Aorta (tissue), 5 donors: ENCODE results near the gene HIVEP2. TPM values are rescaled to one million over a fixed set of nuclear protein-coding genes. Genes with fewer than 3 reads are reported as not detected.

Source experiments
- ATAC-seq: fragments of 200-7000 bp; cut with Tn5 transposase; one replicate; pipeline ENCODE4 v1.9.1; 2022; ENCODE audit warnings: moderate library complexity; ENCODE audit not compliant: low FRiP score
- DNase-seq, 2 donors: peaks; one replicate each; pipeline ENCODE4 v3.0.0-alpha.2; 2020
- H3K27ac ChIP-seq, 2 donors: one replicate each; pipeline ENCODE4 v1.5.1; 2013; ENCODE audit warnings: low read length in 2 of 2, mild to moderate bottlenecking in 2 of 2, moderate library complexity in 2 of 2, control low read depth in 1 of 2, inconsistent platforms in 1 of 2, low read depth in 1 of 2
- H3K27me3 ChIP-seq, 2 donors: one replicate each; pipeline ENCODE4 v1.6.1; 2013; ENCODE audit warnings: control low read depth in 1 of 2, low read length in 1 of 2, mild to moderate bottlenecking in 1 of 2, moderate library complexity in 1 of 2; ENCODE audit not compliant: insufficient read depth in 2 of 2, control insufficient read depth in 1 of 2
- H3K36me3 ChIP-seq, 2 donors: one replicate each; pipeline ENCODE4 v1.6.1; 2013; ENCODE audit warnings: control low read depth in 1 of 2, low read length in 1 of 2, mild to moderate bottlenecking in 1 of 2; ENCODE audit not compliant: insufficient read depth in 2 of 2, control insufficient read depth in 1 of 2
- H3K4me1 ChIP-seq, 2 donors: one replicate each; pipeline ENCODE4 v1.6.1; 2013; ENCODE audit warnings: low read length in 2 of 2, control low read depth in 1 of 2, mild to moderate bottlenecking in 1 of 2, moderate library complexity in 1 of 2; ENCODE audit not compliant: insufficient read depth in 2 of 2, control insufficient read depth in 1 of 2
- H3K4me3 ChIP-seq, 2 donors: one replicate each; pipeline ENCODE4 v1.5.1; 2013; ENCODE audit warnings: low read length in 2 of 2, control low read depth in 1 of 2, mild to moderate bottlenecking in 1 of 2
- H3K9me3 ChIP-seq: one replicate; pipeline ENCODE4 v1.6.1; 2013; ENCODE audit warnings: mild to moderate bottlenecking, low read length; ENCODE audit not compliant: control insufficient read depth
- WGBS, 2 donors: extraction: QIAGEN DNeasy Blood & Tissue Kit; methylation state at CpG; one replicate each; pipeline ENCODE4 v1.1.7; 2013; 5-methylcytosine and 5-hydroxymethylcytosine counted together
- intact Hi-C, 2 donors: fragments of 100-400 bp; cut with DNase I; formaldehyde crosslinking; loops; one replicate each; pipeline versions ENCODE4 v1.14.2 to v1.15.0; 2022
- polyA plus RNA-seq, 2 donors: library from polyadenylated mRNA; stranded (reverse); fragments of 200-250 nt; gene quantifications; one replicate each; pipeline ENCODE4 v1.2.3, GENCODE V29; 2013
- total RNA-seq, 2 donors: library from RNA; stranded (reverse); fragmentation: NEBNext Ultra II Directional; extraction: Animal tissue kit (Norgen Biotek cat#: 25700); gene quantifications; one replicate each; pipeline ENCODE4 v1.2.1, GENCODE V29; 2021
- donor health status: healthy with polysubstance abuse.
- donor health status: Bipolar disorder and iron deficiency.
- donor health status: DM: no; HTN: no; CAD: no.
- donor health status: DM: no; HTN: no; CAD: no.
- donor health status: DM: yes; HTN: yes; CAD: no.

HIVEP2 gene
- total and polyA plus RNA-seq, 4 donors = 5.3 to 36.8 (median 20.4) TPM

- DNase-seq (no peak), ATAC-seq (no peak)
- WGBS, 2 donors = 79 to 86% methylated on average over 9 of the region's 9 CpGs
- no peak overlapping the region for H3K27ac ChIP-seq
- no peaks in the 10 kb centered on the region for H3K27me3 ChIP-seq
- intact Hi-C loops = no loop called here
- no peaks in the 10 kb centered on the region for H3K36me3 ChIP-seq
- H3K4me3 ChIP-seq = no peak overlapping the region
- H3K4me1 ChIP-seq = peaks cover 0 to 2% of the 10 kb centered on the region in 2 donors
- H3K9me3 ChIP-seq = no peaks in the 10 kb centered on the region
These were observed 87.0 kb downstream of the HIVEP2 start for GRCh38 chr6:142857796-142858555.

DNA sequence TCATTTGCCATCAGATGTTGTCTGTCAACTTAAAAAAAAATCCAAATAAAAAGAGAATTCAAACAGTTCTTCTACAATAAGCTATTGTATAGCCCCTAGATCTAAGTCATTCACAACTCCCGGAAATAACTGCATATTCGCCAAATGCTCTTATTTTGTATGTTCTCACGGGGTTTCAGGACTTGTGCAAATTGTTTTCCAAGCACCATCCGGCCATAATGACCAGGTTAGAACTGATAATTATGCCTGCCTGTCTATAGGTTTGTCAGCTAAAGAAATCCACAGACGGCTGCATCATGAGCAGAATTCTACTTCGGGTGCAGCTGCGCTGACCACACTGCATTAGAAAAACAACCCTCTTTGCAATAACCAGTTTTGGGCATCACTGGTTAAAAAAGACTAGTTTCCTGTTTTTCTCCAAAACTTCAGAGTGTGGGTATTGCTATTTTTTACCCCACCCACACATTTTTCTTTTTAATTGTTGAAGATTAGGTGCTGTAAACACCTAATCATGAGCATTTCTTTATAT, 87.7 kb downstream of the HIVEP2 start:
- Histone ChIP-seq H3K27ac (no peak overlapping the region), H3K4me3 (no peak overlapping the region), H3K9me3 (no peaks in the 10 kb centered on the region), H3K27me3 (no peaks in the 10 kb centered on the region), H3K4me1 (peaks cover 0 to 2% of the 10 kb centered on the region in 2 donors), H3K36me3 (no peaks in the 10 kb centered on the region)
- DNase-seq (no peak), ATAC-seq (no peak)
- intact Hi-C loops = no loop called here
- WGBS, 2 donors = 87 to 88% methylated on average over 7 of the region's 7 CpGs

DNA sequence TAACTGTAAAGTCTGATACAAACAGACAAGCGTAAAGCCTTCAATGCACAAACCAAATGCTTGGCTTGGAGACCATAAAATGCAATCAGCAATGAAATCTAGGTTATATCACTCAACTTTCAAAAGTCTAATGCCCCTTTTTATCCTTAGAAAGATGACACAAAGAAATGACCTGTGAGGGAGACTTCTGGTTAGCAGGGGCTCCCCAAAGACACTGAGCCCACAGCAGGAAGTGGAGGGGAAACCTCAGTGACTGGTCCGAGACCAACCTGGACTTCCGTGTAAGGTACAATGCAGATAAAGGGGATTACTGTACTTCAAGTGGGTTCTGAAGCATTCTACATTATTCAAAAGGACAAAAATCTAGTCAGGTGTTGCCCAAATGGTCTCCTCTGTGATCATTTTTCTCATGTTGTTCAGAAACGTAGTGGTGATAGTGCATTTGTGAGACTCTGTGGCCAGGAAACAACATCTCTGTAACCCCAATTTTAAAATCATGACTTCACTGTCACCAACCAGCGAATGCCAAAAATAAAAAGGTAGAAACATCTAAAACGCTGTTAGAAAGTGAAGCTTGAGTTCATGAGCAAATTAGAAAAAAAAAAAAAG, 88.2 kb downstream of the HIVEP2 start:
- Histone ChIP-seq H3K4me3 (no peak overlapping the region), H3K36me3 (no peaks in the 10 kb centered on the region), H3K27me3 (no peaks in the 10 kb centered on the region), H3K27ac (no peak overlapping the region), H3K4me1 (peaks cover 0 to 2% of the 10 kb centered on the region in 2 donors), H3K9me3 (no peaks in the 10 kb centered on the region)
- 88 to 89% methylated on average over 6 of the region's 6 CpGs for WGBS, 2 donors
- intact Hi-C loops = no loop called here
- ATAC-seq (no peak), DNase-seq (no peak)

DNA sequence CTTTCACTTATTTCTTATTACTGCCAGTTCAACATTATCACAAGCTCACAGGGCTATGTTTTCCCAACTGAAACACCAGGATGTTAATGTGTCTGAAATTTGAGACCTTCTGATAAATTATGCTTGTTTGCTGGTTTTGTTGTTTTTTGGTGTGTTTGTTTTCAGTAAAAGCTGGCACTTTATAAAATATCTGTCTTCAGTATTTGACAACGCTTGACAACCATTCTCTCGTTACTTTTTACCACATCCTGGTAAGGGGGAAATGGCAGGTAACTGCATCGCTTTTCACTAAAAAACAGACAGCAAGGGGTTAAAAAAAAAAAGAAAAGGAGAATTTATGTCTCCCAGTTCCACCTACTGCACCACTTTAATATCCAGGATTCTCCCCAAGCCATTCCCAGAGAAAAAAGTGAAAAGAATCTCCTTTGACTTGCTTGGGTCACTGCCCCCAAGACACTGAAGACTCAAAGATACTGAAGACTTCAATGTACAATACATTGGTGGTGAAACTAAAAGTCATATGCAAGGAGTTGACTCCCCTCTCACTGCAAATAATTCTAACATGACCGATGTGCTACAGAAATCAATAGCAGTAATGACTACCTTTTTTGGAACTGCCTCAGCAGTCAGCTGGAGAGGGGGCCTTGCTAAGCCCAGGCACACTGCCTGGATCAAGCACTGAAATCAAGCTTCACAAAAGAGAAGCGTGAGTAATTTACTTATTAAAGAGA, 88.9 kb downstream of the HIVEP2 start:
- Histone ChIP-seq H3K36me3 (no peaks in the 10 kb centered on the region), H3K4me1 (peaks cover 0 to 2% of the 10 kb centered on the region in 2 donors), H3K9me3 (no peaks in the 10 kb centered on the region), H3K27ac (no peak overlapping the region), H3K4me3 (no peak overlapping the region), H3K27me3 (no peaks in the 10 kb centered on the region)
- WGBS, 2 donors = 91 to 92% methylated on average over 5 of the region's 5 CpGs
- ATAC-seq (no peak), DNase-seq (no peak)
- intact Hi-C loops = no loop called here

DNA sequence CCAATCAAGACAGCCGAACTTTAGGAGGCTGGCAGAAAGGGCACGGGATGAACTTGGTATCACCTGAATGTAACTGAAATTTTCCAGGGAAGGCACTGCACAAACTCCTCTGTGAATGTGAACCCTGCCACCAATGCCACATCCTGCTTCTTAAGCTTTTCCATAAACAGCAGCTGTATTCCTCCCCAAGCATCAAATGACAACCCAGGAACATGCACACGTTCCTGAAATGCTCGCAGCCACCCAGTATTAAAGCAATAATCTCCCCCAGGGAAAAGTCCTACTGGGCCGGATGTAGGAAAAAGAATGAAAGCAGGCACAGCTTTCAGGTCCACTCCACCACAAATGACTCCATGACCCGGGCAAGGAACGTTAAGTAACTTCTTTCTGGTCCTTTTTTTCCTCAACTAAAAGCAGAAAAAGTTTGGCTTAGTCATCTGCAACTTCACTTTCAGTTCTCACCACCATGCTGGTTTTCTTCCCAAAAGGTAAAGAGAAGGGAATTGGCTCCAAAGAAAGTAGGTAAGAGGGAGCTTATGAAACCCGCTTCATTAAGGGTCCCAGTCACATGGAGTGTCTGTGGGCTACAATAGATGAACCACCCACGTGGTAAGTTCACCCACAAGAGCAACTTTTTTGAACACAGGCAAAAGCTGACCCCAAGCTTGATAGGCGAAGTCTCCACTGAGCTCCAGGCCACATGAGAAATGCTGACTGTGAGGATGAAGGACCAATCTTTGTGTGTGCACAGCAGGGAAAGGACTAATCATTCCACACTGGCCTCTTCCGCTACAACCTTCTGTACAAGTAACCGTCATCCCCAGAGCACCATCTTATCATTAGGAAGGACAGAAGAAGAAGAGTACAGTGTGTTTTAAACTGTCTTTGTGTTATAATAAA, 90.1 kb downstream of the HIVEP2 start:
- H3K9me3 ChIP-seq = no peaks in the 10 kb centered on the region
- ATAC-seq (no peak), DNase-seq (no peak)
- H3K27ac ChIP-seq = no peak overlapping the region
- intact Hi-C loops = loop anchor here in 1 of 2 donors (5.0 kb wide), 1 partner anchor 32 kb away; no protein-coding TSS in a partner anchor
- WGBS, 2 donors = 83 to 86% methylated on average over 12 of the region's 12 CpGs
- H3K36me3 ChIP-seq = no peaks in the 10 kb centered on the region
- peaks cover 0 to 2% of the 10 kb centered on the region in 2 donors for H3K4me1 ChIP-seq
- H3K27me3 ChIP-seq = no peaks in the 10 kb centered on the region
- H3K4me3 ChIP-seq = no peak overlapping the region

DNA sequence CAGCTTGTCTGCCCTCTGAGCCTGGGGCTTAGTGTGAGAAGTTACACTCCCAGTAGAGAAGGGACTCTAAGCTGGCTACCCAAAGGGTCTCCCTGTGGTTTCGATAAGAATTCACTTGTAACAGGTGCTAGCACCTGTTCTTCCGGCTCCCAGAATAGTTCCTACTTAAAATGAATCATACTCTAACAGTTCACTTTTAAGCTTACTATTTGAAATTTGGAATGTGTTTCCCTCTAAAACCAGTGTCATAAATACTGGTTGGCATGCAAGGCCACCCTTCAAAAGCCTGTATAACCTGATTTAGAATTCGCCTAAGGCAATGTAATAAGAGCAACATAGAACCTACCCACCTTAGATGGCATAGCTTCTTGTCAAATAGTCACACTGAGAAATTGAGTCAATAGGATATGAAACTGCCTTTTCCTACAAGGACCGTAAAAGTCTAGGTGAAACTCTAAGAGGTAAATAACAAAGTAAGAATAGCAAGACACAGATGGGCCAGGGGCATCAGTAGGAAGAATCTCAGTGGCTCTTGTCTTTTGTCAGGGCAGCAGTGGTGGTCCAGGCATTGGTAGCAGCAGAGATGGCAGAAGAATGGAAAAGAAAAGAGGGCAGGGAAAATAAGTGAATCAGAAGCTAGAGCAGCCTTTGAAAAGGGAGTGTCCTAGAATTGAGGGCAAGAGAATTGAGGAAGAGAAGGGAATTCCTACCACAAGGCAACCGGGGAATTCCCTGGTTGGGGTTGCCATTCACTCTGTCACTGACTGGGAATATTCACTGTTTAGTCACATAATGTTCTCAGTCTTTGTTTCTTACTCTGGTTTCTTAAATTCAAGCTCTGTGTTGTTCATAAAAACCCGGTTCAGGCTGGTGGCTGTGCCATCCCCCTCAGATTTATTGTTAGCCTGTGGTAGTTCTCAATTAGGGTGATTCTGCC, 91.5 kb downstream of the HIVEP2 start:
- no peaks in the 10 kb centered on the region for H3K36me3 ChIP-seq
- DNase-seq = no peak
- no peak for ATAC-seq
- H3K4me3 ChIP-seq = no peak overlapping the region
- no peaks in the 10 kb centered on the region for H3K27me3 ChIP-seq
- H3K9me3 ChIP-seq = no peaks in the 10 kb centered on the region
- WGBS, 2 donors = 91 to 92% methylated on average over 6 of the region's 6 CpGs
- no peak overlapping the region for H3K27ac ChIP-seq
- H3K4me1 ChIP-seq = peaks cover 0 to 2% of the 10 kb centered on the region in 2 donors
- intact Hi-C loops = loop anchor here in 1 of 2 donors (5.0 kb wide), 1 partner anchor 34 kb away; no protein-coding TSS in a partner anchor

DNA sequence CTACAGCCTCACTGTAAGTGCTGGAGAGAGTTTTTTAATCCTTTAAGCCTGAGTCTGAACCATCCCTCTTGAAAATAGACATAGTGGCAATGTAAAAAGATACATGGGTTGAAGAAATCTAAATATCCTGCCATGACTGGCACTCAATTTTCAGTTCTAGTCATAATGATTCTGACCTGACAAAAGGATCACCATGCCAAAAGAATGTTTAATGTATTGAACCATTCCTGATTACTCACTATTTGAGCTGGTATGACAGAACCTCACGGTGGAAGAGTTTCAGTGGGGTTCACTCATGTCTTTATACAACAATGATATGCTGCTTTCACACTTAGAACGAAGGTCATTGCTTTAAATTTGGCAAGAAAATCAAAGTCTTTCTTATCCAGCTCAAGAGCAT, 93.4 kb downstream of the HIVEP2 start:
- H3K27me3 ChIP-seq = no peaks in the 10 kb centered on the region
- intact Hi-C loops = loop anchor here in 1 of 2 donors (5.0 kb wide), 1 partner anchor 36 kb away; no protein-coding TSS in a partner anchor
- H3K4me1 ChIP-seq = peaks cover 0 to 4% of the 10 kb centered on the region in 2 donors
- no peak overlapping the region for H3K27ac ChIP-seq
- ATAC-seq (no peak), DNase-seq (no peak)
- no peaks in the 10 kb centered on the region for H3K36me3 ChIP-seq
- no peak overlapping the region for H3K4me3 ChIP-seq
- no peaks in the 10 kb centered on the region for H3K9me3 ChIP-seq
- 25 to 36% methylated on average over 2 of the region's 2 CpGs for WGBS, 2 donors
